Astrocyte (in vitro differentiated cells and primary cell): ENCODE results near the gene C1QTNF1. TPM values are rescaled to one million over a fixed set of nuclear protein-coding genes. Genes with fewer than 3 reads are reported as not detected.

Experiments used
- DNase-seq: peaks from one replicate; pipeline ENCODE4 v3.0.0-alpha.2; 2010; ENCODE audit warnings: low read depth
- FAIRE-seq: peaks from 2 replicates; lab custom pipeline; 2011; peaks lifted over from hg19 to GRCh38; lab: Jason Lieb, UNC
- H2AFZ ChIP-seq: 2 replicates; pipeline ENCODE4 v1.6.0; 2012; ENCODE audit warnings: low read depth, low read length, inconsistent platforms
- H3K27ac ChIP-seq: 2 replicates; pipeline ENCODE4 v1.5.1; 2011; ENCODE audit warnings: low read depth, low read length, inconsistent platforms
- H3K27me3 ChIP-seq: 2 replicates; pipeline ENCODE4 v1.6.0; 2011; ENCODE audit warnings: low read length, inconsistent platforms; ENCODE audit not compliant: insufficient read depth
- H3K36me3 ChIP-seq: 2 replicates; pipeline ENCODE4 v1.5.1; 2011; ENCODE audit warnings: low read length, inconsistent platforms; ENCODE audit not compliant: insufficient read depth
- H3K4me1 ChIP-seq: 2 replicates; pipeline ENCODE4 v1.5.1; 2011; ENCODE audit warnings: low read length, inconsistent platforms; ENCODE audit not compliant: insufficient read depth
- H3K4me2 ChIP-seq: 2 replicates; pipeline ENCODE4 v1.6.0; 2012; ENCODE audit warnings: low read length, inconsistent platforms
- H3K4me3 ChIP-seq: 2 replicates; pipeline ENCODE4 v1.5.1; 2011; ENCODE audit warnings: low read depth, mild to moderate bottlenecking, low read length, inconsistent platforms; ENCODE audit not compliant: insufficient read depth
- H3K79me2 ChIP-seq: 2 replicates; pipeline ENCODE4 v1.6.0; 2012; ENCODE audit warnings: mild to moderate bottlenecking, low read length, inconsistent platforms; ENCODE audit not compliant: insufficient read depth
- H3K9ac ChIP-seq: 2 replicates; pipeline ENCODE4 v1.6.0; 2012; ENCODE audit warnings: mild to moderate bottlenecking, low read length, inconsistent platforms
- H3K9me3 ChIP-seq: 2 replicates; pipeline ENCODE4 v1.5.1; 2012; ENCODE audit warnings: low read depth, mild to moderate bottlenecking, low read length, inconsistent platforms; ENCODE audit not compliant: insufficient read depth
- H4K20me1 ChIP-seq: 2 replicates; pipeline ENCODE4 v1.6.0; 2012; ENCODE audit warnings: low read length, inconsistent platforms; ENCODE audit not compliant: insufficient read depth
- H3K27ac Mint-ChIP-seq: one replicate; pipeline ENCODE4 v1.8.0; 2021; ENCODE audit warnings: mild to moderate bottlenecking, mixed read lengths; ENCODE audit not compliant: unreplicated experiment
- H3K27me3 Mint-ChIP-seq: one replicate; pipeline ENCODE4 v1.8.0; 2021; ENCODE audit warnings: low read depth, mixed read lengths; ENCODE audit not compliant: unreplicated experiment
- H3K36me3 Mint-ChIP-seq: one replicate; pipeline ENCODE4 v1.8.0; 2021; ENCODE audit warnings: low read depth, mixed read lengths; ENCODE audit not compliant: unreplicated experiment
- H3K4me1 Mint-ChIP-seq: one replicate; pipeline ENCODE4 v1.8.0; 2021; ENCODE audit warnings: low read depth, mixed read lengths; ENCODE audit not compliant: unreplicated experiment
- H3K4me3 Mint-ChIP-seq: one replicate; pipeline ENCODE4 v1.8.0; 2021; ENCODE audit warnings: mild to moderate bottlenecking, moderate library complexity, mixed read lengths; ENCODE audit not compliant: unreplicated experiment
- H3K9me3 Mint-ChIP-seq: one replicate; pipeline ENCODE4 v1.8.0; 2021; ENCODE audit warnings: mild to moderate bottlenecking, mixed read lengths; ENCODE audit not compliant: unreplicated experiment
- CTCF ChIP-seq: IDR thresholded peaks from 2 replicates; pipeline ENCODE4 v1.5.1; 2011; ENCODE audit warnings: low read depth, mild to moderate bottlenecking, inconsistent platforms, low read length, moderate library complexity; ENCODE audit not compliant: insufficient read depth
- EZH2 ChIP-seq: IDR thresholded peaks from 2 replicates; pipeline ENCODE4 v1.6.1; 2012; ENCODE audit warnings: mild to moderate bottlenecking, low read length, inconsistent platforms; ENCODE audit not compliant: insufficient read depth
- total RNA-seq: library from RNA; stranded (reverse); gene quantifications from 2 replicates; pipeline ENCODE4 v1.2.1, GENCODE V29; 2021

C1QTNF1 gene
- total RNA-seq, 1 donor from 2014 or later: 2.2 TPM

DNA sequence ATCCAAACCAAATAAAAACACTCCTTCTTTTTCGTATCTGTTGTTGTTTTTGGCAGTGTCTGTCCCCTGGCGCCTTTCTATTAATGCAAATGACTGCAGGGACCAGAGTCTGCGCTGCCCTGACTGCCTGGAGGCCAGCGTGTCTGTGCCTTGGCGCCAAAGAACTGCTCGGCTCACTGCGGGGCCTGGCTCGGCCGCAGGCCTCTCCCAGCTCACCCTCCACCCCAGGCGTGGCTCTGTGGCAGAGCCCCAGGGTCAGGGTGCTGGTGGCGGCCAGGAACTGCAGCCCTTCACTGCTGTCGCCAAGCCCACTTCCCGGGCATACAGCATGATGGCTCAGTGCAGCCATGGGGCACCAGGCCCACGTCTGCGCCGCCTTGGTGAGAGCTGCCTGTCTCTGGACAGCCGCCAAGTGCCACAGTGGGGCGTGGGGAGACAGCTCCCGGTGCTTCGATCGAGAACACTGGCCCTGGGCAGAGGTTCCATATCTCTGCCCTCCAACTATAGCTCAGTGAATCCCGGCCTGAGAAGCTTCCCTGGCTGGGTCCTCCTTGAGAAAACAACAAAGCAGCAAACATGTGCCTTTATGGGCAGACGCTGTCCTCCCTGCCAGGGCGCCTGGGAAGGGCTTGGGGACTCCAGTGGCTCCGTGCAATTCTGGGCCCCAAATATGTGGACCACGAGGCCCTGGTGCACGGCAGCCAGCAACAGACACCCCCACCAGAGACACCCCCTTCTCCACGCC is 25.5 kb upstream of the C1QTNF1 start:
- Histone ChIP-seq H2AFZ (no peak overlapping the region), H3K36me3 (peaks cover 3% of the 10 kb centered on the region)
- peaks cover 19% of the 10 kb centered on the region for H3K36me3 Mint-ChIP-seq

DNA sequence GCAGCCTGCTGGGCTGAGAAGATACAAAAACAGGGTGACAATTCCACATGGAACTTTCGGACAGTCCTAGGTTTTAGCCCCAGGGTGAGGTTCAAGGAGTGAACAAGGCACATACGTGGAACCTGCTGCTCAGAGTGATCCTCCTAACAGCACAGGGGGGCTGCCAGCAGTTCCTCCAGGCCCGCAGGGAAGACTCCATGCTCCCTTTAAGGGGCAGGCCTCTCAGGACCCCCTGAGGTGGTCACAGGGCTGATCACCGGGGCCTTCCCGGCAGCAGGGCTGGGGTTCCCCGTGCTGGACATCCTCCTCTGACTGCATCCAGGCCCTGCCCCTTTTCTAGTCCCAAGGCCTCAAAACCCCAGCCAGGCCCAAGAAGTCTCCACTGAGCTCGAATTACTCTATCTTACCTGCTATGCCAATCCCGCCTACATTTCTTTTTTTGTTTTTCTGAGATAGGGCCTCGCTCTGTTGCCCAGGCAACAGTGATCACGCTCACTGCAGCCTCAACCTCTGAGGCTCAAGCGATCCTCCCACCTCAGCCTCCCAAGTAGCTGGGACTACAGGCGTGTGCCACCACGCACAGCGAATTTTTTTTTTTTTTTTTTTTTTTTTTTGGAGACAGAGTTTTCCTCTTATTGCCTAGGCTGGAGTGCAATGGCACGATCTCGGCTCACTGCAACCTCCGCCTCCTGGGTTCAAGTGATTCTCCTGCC is 24.8 kb upstream of the C1QTNF1 start:
- no peak for FAIRE-seq
- no peak overlapping the region for H2AFZ ChIP-seq
- H3K27me3 Mint-ChIP-seq: no peaks in the 10 kb centered on the region
- DNase-seq: no peak
- no peaks in the 10 kb centered on the region for H3K9me3 Mint-ChIP-seq
- TF ChIP-seq CTCF: no peak
- TF ChIP-seq EZH2: no peak
- H3K4me2 ChIP-seq: no peak overlapping the region
- H3K27me3 ChIP-seq: no peaks in the 10 kb centered on the region
- H3K9ac ChIP-seq: no peak overlapping the region
- peaks cover 66% of the 10 kb centered on the region for H3K79me2 ChIP-seq
- H3K36me3 Mint-ChIP-seq: peaks cover 19% of the 10 kb centered on the region
- H3K4me3 ChIP-seq: no peak overlapping the region
- peaks cover 92% of the 10 kb centered on the region for H4K20me1 ChIP-seq
- H3K27ac ChIP-seq: no peak overlapping the region
- H3K36me3 ChIP-seq: peaks cover 3% of the 10 kb centered on the region
- H3K4me3 Mint-ChIP-seq: no peak overlapping the region
- H3K27ac Mint-ChIP-seq: no peak overlapping the region
- H3K4me1 ChIP-seq: no peaks in the 10 kb centered on the region
- H3K4me1 Mint-ChIP-seq: no peaks in the 10 kb centered on the region
- no peaks in the 10 kb centered on the region for H3K9me3 ChIP-seq

More for the DNA sequence above, 25.5 kb upstream of the C1QTNF1 start:
- Histone ChIP-seq H3K9me3 (no peaks in the 10 kb centered on the region), H3K27me3 (no peaks in the 10 kb centered on the region), H3K4me3 (no peak overlapping the region), H3K4me2 (no peak overlapping the region), H3K4me1 (no peaks in the 10 kb centered on the region), H3K9ac (no peak overlapping the region), H3K27ac (no peak overlapping the region), H4K20me1 (peaks cover 93% of the 10 kb centered on the region), H3K79me2 (peaks cover 63% of the 10 kb centered on the region)
- TF ChIP-seq CTCF: no peak
- TF ChIP-seq EZH2: no peak
- DNase-seq (no peak), FAIRE-seq (no peak)
- Mint-ChIP-seq H3K9me3 (no peaks in the 10 kb centered on the region), H3K4me3 (no peak overlapping the region), H3K27me3 (no peaks in the 10 kb centered on the region), H3K4me1 (no peaks in the 10 kb centered on the region), H3K27ac (no peak overlapping the region)
